Common myeloid progenitor, CD34-positive (primary cell): ENCODE measurements around the gene SERAC1.

Experiments
- CTCF ChIA-PET: fragments of 350-600 bp; sonication (Branson Sonifier 250); formaldehyde crosslinking; loops from one replicate; lab custom pipeline; 2021; ENCODE audit warnings: antibody characterized with exemption; lab: Charles Lee
- POLR2A ChIA-PET: fragments of 350-600 bp; sonication (Branson Sonifier 250); formaldehyde crosslinking; loops from one replicate; lab custom pipeline; 2021; ENCODE audit warnings: antibody characterized with exemption; lab: Charles Lee
- DNase-seq, 3 donors: peaks; one replicate each; pipeline versions ENCODE4 v3.0.0 to v3.0.0-alpha.2; 2013
- H3K27ac ChIP-seq, 2 experiments: 1 replicate in 1 of 2; 2 replicates in 1 of 2; pipeline ENCODE4 v1.7.0; 2013; ENCODE audit warnings: inconsistent platforms in 2 of 2, low read length in 2 of 2, mild to moderate bottlenecking in 2 of 2, low read depth in 1 of 2, moderate library complexity in 1 of 2; ENCODE audit not compliant: severe bottlenecking in 2 of 2, insufficient read depth in 1 of 2, poor library complexity in 1 of 2
- H3K27me3 ChIP-seq, 5 experiments: replicated peaks in 2 of 5; 1 replicate in 3 of 5; 2 replicates in 2 of 5; pipeline versions ENCODE4 v1.6.1 to v1.7.0; 2013; ENCODE audit warnings: low read length in 4 of 5, mild to moderate bottlenecking in 2 of 5, moderate library complexity in 2 of 5, inconsistent platforms in 1 of 5; ENCODE audit not compliant: insufficient read depth in 5 of 5, control insufficient read depth in 4 of 5
- H3K36me3 ChIP-seq, 4 experiments: 1 replicate in 2 of 4; 2 replicates in 2 of 4; pipeline versions ENCODE4 v1.6.1 to v1.7.0; 2013; ENCODE audit warnings: low read length in 3 of 4, control low read depth in 1 of 4, mild to moderate bottlenecking in 1 of 4; ENCODE audit not compliant: control insufficient read depth in 4 of 4, insufficient read depth in 4 of 4
- H3K4me1 ChIP-seq, 4 experiments: 1 replicate in 3 of 4; 2 replicates in 1 of 4; pipeline versions ENCODE4 v1.6.1 to v1.7.1; 2013; ENCODE audit warnings: low read length in 3 of 4, mild to moderate bottlenecking in 3 of 4, control low read depth in 1 of 4, inconsistent platforms in 1 of 4, moderate library complexity in 1 of 4; ENCODE audit not compliant: control insufficient read depth in 4 of 4, insufficient read depth in 4 of 4; ENCODE audit errors: control extremely low read depth in 1 of 4
- H3K4me3 ChIP-seq, 7 experiments: 1 replicate in 4 of 7; 2 replicates in 3 of 7; pipeline versions ENCODE4 v1.5.1 to v1.7.0; 2013; ENCODE audit warnings: mild to moderate bottlenecking in 7 of 7, low read length in 6 of 7, moderate library complexity in 6 of 7, inconsistent platforms in 2 of 7, low read depth in 2 of 7, control low read depth in 1 of 7; ENCODE audit not compliant: insufficient read depth in 4 of 7, control insufficient read depth in 1 of 7; ENCODE audit errors: extremely low read depth in 1 of 7
- H3K9me3 ChIP-seq, 5 experiments: 1 replicate in 4 of 5; 2 replicates in 1 of 5; pipeline versions ENCODE4 v1.6.1 to v1.7.1; 2013; ENCODE audit warnings: low read length in 4 of 5, mild to moderate bottlenecking in 2 of 5, inconsistent platforms in 1 of 5, low read depth in 1 of 5, moderate library complexity in 1 of 5; ENCODE audit not compliant: control insufficient read depth in 4 of 5, insufficient read depth in 2 of 5; ENCODE audit errors: control extremely low read depth in 1 of 5
- WGBS: methylation state at CpG from one replicate; pipeline ENCODE4 v1.1.5; 2013; ENCODE audit not compliant: insufficient coverage; 5-methylcytosine and 5-hydroxymethylcytosine counted together

The SERAC1 gene

DNA sequence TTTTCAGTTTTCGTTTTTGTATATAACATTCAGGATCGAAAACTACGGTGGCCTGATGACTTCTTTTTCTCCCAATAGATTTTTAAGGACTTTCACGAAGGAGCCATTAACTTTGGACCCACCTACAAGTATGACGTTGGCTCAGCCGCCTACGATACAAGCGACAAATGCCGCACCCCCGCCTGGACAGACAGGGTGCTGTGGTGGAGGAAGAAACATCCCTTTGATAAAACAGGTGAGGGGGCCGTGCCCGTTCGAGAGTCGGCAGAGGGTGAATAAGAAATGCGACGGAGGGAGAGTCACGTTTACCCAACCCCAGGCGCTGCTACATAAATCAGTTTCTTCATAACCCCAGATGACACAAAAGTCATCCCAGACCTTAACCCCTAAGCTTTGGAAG lies 91.5 kb downstream of the SERAC1 start:
- Histone ChIP-seq H3K27me3 (no peaks in the 10 kb centered on the region), H3K36me3 (peaks cover 7 to 42% (median 19%) of the 10 kb centered on the region in 4 experiments), H3K27ac (no peak overlapping the region), H3K4me1 (peaks cover 0 to 9% (median 7%) of the 10 kb centered on the region in 4 experiments), H3K4me3 (no peak overlapping the region), H3K9me3 (no peaks in the 10 kb centered on the region)
- no peak for DNase-seq
- POLR2A ChIA-PET, result no interaction called here
- WGBS, result 98% methylated on average over 13 of the region's 18 CpGs
- CTCF ChIA-PET, result interaction anchor here (0.6 to 3.7 kb wide), 6 partner anchors 10 to 1103 kb away, joined by 3 to 18 read pairs (median 3); no protein-coding TSS in a partner anchor

GRCh38 chr6:158073776-158074175 lies 94.3 kb downstream of the SERAC1 start:
- ChIA-PET POLR2A (no interaction called here), CTCF (interaction anchor here (0.6 to 8.2 kb wide), 14 partner anchors 9 to 458 kb away, joined by 3 to 105 read pairs (median 20); no protein-coding TSS in a partner anchor)
- H3K27me3 ChIP-seq, result no peaks in the 10 kb centered on the region
- no peak overlapping the region for H3K4me3 ChIP-seq
- no peak for DNase-seq
- 100% methylated on average over 1 of the region's 3 CpGs for WGBS
- H3K9me3 ChIP-seq, result no peaks in the 10 kb centered on the region
- no peak overlapping the region for H3K27ac ChIP-seq
- peaks cover 4 to 27% (median 21%) of the 10 kb centered on the region in 4 experiments for H3K4me1 ChIP-seq
- peaks cover 6 to 39% (median 26%) of the 10 kb centered on the region in 4 experiments for H3K36me3 ChIP-seq

- Histone ChIP-seq H3K36me3 (peaks cover 2 to 28% (median 21%) of the 10 kb centered on the region in 4 experiments), H3K9me3 (no peaks in the 10 kb centered on the region), H3K4me3 (no peak overlapping the region), H3K27ac (no peak overlapping the region), H3K27me3 (no peaks in the 10 kb centered on the region), H3K4me1 (peaks cover 4 to 38% (median 32%) of the 10 kb centered on the region in 4 experiments)
- 19% methylated on average over 12 of the region's 16 CpGs for WGBS
- ChIA-PET POLR2A (interaction anchor here (0.6 kb wide), 1 partner anchor 33 kb away, joined by 3 read pairs; no protein-coding TSS in a partner anchor), CTCF (interaction anchor here (0.6 to 8.2 kb wide), 25 partner anchors 8 to 425 kb away, joined by 3 to 105 read pairs (median 5); partner anchors contain the start of gene SYNJ2)
- peak; percentile 58 to 64 (median 63) for DNase-seq
These were observed 95.9 kb downstream of the SERAC1 start for GRCh38 chr6:158072083-158072721.

GRCh38 chr6:158071121-158072082 lies 96.7 kb downstream of the SERAC1 start:
- POLR2A ChIA-PET, result no interaction called here

DNA sequence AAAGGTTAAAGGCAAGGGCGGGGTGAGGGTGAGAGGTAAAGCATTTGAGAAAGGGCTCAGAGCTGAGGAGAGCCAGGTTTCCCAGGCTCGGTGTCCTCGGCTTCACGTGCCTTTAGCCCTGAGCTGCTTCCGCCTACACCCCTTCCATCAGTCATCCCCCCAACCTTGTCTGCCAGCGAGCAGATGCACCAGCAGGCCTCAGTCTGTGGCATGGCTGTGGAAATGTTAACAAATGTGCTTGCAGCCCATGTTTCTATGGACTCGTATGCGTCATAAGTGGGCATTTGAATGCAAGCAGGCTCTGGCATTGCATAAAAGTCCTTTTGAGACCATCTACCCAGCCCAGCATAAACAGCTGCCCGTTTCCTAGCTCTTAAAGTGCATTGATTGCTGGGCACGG lies 97.5 kb downstream of the SERAC1 start:
- DNase-seq, result no peak
- no peak overlapping the region for H3K4me3 ChIP-seq
- H3K4me1 ChIP-seq, result peaks cover 4 to 38% (median 32%) of the 10 kb centered on the region in 4 experiments
- no peaks in the 10 kb centered on the region for H3K9me3 ChIP-seq
- ChIA-PET POLR2A (no interaction called here), CTCF (interaction anchor here (1.0 to 8.2 kb wide), 13 partner anchors 11 to 314 kb away, joined by 3 to 105 read pairs (median 22); partner anchors contain the start of gene SYNJ2)
- WGBS, result 94% methylated on average over 10 of the region's 10 CpGs
- peaks cover 8 to 28% (median 25%) of the 10 kb centered on the region in 4 experiments for H3K36me3 ChIP-seq
- no peaks in the 10 kb centered on the region for H3K27me3 ChIP-seq
- H3K27ac ChIP-seq, result no peak overlapping the region

More at GRCh38 chr6:158071121-158072082, 96.7 kb downstream of the SERAC1 start:
- Histone ChIP-seq H3K27ac (no peak overlapping the region), H3K4me3 (no peak overlapping the region), H3K36me3 (peaks cover 4 to 28% (median 25%) of the 10 kb centered on the region in 4 experiments), H3K27me3 (no peaks in the 10 kb centered on the region), H3K4me1 (peaks cover 4 to 38% (median 32%) of the 10 kb centered on the region in 4 experiments), H3K9me3 (no peaks in the 10 kb centered on the region)
- CTCF ChIA-PET, result interaction anchor here (0.6 to 8.2 kb wide), 23 partner anchors 8 to 424 kb away, joined by 3 to 105 read pairs (median 5); partner anchors contain the start of gene SYNJ2
- WGBS, result 99% methylated on average over 26 of the region's 34 CpGs
- DNase-seq, result no peak

GRCh38 chr6:158069800-158070195 lies 98.3 kb downstream of the SERAC1 start:
- Histone ChIP-seq H3K9me3 (no peaks in the 10 kb centered on the region), H3K4me3 (no peak overlapping the region), H3K36me3 (peaks cover 8 to 33% (median 30%) of the 10 kb centered on the region in 4 experiments), H3K27ac (no peak overlapping the region), H3K27me3 (no peaks in the 10 kb centered on the region), H3K4me1 (peaks cover 4 to 38% (median 32%) of the 10 kb centered on the region in 4 experiments)
- ChIA-PET POLR2A (no interaction called here), CTCF (interaction anchor here (0.8 to 8.2 kb wide), 17 partner anchors 10 to 313 kb away, joined by 3 to 105 read pairs (median 5); partner anchors contain the start of gene SYNJ2)
- WGBS, result 100% methylated on average over 4 of the region's 6 CpGs
- DNase-seq, result no peak
